Measurements from ENCODE around the gene CD274.
A peak's percentile ranks its signal among the peaks of the same experiment; 100 is the strongest.

The CD274 gene

DNA sequence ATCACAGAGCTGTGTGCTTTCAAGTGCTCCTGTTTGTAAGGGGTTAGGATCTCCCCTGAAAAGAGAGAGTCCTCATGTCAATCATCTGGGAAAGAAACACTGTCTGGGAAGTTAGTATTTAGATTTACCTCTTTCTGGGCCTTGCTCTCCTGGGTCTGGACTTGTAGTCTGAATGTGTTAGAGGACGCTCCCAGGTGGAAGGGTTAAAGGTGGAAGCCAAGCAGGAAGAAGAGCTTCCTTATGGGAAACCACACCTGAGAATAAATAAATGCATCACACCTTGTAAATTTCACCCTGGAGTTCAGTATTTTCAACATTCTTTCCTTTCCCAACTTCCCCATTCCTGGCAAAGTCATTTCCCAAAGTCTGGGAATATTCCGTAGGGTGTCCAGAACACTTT, 13.9 kb upstream of the CD274 start:
- Histone ChIP-seq H3K4me3 (ENCODE audit: low read depth in 1 of 2, low read length in 2 of 2) (peak overlapping the region in 1 of 2 experiments; percentile 71; a peak in 3 of 4 replicates), H3K4me2 (ENCODE audit: insufficient read depth, low read length) (peak overlapping the region; percentile 91), H3K9ac (ENCODE audit: low read depth, low read length) (peak overlapping the region; percentile 77; the same call in 1 of the 2 replicates), H3K79me2 (ENCODE audit: insufficient read depth, low read length) (peaks cover 8% of the 10 kb centered on the region), H3K9me3 (ENCODE audit: insufficient read depth, low read length, severe bottlenecking) (peaks cover 5% of the 10 kb centered on the region), H3K4me1 (ENCODE audit: insufficient read depth, low read length) (peaks cover 26% of the 10 kb centered on the region), H2AFZ (ENCODE audit: low read depth, low read length) (no peak overlapping the region), H3K27me3 (ENCODE audit: insufficient read depth, low read length, poor library complexity) (no peaks in the 10 kb centered on the region), H3K36me3 (ENCODE audit: insufficient read depth, low read length) (peaks cover 20% of the 10 kb centered on the region), H3K27ac (ENCODE audit: low read length) (no peak overlapping the region), H4K20me1 (ENCODE audit: insufficient read depth, low read length) (no peaks in the 10 kb centered on the region)
- no peak for TF ChIP-seq EZH2 (IDR thresholded peaks at IDR 0.05; ENCODE audit: borderline replicate concordance, low read depth, low read length, severe bottlenecking)
- TF ChIP-seq, protein P1, sequence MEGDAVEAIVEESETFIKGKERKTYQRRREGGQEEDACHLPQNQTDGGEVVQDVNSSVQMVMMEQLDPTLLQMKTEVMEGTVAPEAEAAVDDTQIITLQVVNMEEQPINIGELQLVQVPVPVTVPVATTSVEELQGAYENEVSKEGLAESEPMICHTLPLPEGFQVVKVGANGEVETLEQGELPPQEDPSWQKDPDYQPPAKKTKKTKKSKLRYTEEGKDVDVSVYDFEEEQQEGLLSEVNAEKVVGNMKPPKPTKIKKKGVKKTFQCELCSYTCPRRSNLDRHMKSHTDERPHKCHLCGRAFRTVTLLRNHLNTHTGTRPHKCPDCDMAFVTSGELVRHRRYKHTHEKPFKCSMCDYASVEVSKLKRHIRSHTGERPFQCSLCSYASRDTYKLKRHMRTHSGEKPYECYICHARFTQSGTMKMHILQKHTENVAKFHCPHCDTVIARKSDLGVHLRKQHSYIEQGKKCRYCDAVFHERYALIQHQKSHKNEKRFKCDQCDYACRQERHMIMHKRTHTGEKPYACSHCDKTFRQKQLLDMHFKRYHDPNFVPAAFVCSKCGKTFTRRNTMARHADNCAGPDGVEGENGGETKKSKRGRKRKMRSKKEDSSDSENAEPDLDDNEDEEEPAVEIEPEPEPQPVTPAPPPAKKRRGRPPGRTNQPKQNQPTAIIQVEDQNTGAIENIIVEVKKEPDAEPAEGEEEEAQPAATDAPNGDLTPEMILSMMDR (IDR thresholded peaks at IDR 0.05; ENCODE audit: borderline replicate concordance, extremely low read depth, low read length, poor library complexity, severe bottlenecking) = no peak
- DNase-seq (no peak), ATAC-seq (ENCODE audit: insufficient read depth, low read depth) (no peak)

DNA sequence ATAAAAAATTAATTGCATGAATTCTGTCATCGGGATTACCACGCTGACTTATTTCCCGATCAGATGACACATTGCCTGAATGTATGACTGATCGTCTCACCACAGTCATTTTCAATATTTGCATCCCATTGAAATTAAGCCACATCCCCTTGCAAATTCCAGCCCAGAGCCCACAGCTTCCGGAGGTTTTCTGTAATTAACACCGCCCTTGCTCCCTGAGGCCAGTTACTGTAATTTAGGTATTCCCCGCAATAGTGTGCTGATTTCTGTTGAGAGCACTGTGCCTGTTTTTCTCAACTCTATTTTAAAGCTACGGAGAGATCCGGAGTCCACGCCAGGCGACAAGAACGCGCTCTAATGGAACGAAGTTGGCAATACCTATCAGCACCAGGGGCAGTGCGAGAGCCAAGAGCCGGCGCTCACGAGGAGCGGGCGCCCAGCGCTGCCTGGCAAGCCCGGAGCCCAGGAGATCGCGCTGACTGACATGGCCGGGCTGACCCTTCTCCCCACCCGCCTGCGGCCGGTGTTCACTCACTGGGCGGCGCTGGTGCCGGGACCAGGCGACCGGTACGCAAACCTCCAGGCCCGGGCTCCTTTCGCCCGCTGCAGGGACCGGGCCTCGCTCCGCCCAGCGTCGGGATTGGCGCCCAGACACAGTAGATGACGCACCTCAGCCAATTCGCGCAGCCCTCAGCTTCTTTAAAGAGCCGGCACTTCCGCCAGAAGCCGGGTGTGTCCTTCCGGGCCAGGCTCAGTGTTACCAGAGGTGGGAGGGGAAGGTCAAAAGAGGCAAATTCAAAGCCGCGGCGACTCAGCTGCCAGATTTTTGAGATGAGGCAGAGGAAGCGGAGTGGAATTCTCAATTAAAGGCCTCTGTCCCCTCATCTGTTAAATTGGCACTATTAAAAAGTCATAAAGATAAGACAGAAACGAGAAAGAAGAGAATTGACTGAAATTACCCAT, 12.8 kb upstream of the CD274 start, which contains the start of gene PLGRKT:
TSS of gene PLGRKT (minus strand) at position 672 of the 963 bp plus-strand sequence. CDS start 5,948 bp downstream, outside the sequence.
- Histone ChIP-seq H4K20me1 (ENCODE audit: insufficient read depth, low read length) (no peaks in the 10 kb centered on the region), H3K27ac (ENCODE audit: low read length) (peak within 1 kb of the TSS; percentile 78), H3K27me3 (ENCODE audit: insufficient read depth, low read length, poor library complexity) (no peaks in the 10 kb centered on the region), H3K4me2 (ENCODE audit: insufficient read depth, low read length) (peak within 1 kb of the TSS; percentile 91), H3K4me3 (ENCODE audit: low read depth in 1 of 2, low read length in 2 of 2) (peak within 1 kb of the TSS; percentile 60 to 71), H3K9ac (ENCODE audit: low read depth, low read length) (peak within 1 kb of the TSS; percentile 77), H3K4me1 (ENCODE audit: insufficient read depth, low read length) (peaks cover 26% of the 10 kb centered on the region), H2AFZ (ENCODE audit: low read depth, low read length) (peak within 1 kb of the TSS; percentile 91), H3K79me2 (ENCODE audit: insufficient read depth, low read length) (peaks cover 8% of the 10 kb centered on the region), H3K36me3 (ENCODE audit: insufficient read depth, low read length) (peaks cover 20% of the 10 kb centered on the region), H3K9me3 (ENCODE audit: insufficient read depth, low read length, severe bottlenecking) (peaks cover 5% of the 10 kb centered on the region)
- no peak for TF ChIP-seq EZH2 (IDR thresholded peaks at IDR 0.05; ENCODE audit: borderline replicate concordance, low read depth, low read length, severe bottlenecking)
- TF ChIP-seq, protein P1 (IDR thresholded peaks at IDR 0.05; ENCODE audit: borderline replicate concordance, extremely low read depth, low read length, poor library complexity, severe bottlenecking) = peak; percentile 29
- ATAC-seq (ENCODE audit: insufficient read depth, low read depth) (peak; percentile 98), DNase-seq (peak; percentile 91)

DNA sequence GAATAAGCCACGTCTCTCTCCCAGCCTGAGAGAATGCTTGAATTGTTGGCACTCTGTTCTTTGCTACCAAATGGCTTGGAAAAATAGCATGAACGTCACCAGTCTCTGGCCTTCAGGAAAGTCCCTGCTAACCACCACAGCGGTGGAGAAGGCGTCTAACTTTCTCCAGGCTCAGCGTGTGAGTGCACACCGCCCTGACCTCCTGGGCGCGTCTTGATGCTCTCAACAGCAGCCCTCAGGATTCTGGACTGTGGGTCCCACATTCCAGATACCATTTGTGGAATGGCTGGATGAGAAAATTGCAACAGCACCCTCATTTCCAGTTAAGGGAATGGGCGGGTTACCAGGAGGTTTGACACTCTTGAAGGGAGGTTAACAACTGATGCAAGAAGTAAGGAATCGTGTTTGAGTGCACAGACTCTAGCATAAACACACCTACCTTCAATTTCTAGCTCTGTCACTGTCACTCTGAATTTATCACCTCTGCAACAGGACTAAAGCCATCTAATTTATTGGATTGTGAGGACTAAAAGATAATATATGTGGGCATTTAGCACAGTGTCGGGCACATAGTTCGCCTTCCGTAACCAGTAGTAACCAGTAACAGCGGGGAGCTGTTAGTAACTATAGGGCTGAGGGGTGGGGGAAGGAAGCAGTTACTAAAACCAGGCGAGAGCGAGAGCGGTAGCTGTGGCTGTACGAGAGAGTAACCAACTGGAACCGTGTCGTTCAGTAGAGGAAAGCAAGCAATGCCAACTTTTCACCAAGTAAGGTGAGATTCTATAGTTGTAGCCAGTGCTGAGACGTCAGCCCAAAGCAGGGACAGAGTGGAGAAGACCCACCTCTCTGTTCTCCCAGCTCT, 11.8 kb upstream of the CD274 start:
- Histone ChIP-seq H3K4me2 (ENCODE audit: insufficient read depth, low read length) (peak overlapping the region; percentile 91), H3K4me1 (ENCODE audit: insufficient read depth, low read length) (peaks cover 26% of the 10 kb centered on the region), H2AFZ (ENCODE audit: low read depth, low read length) (peak overlapping the region; percentile 91), H3K27ac (ENCODE audit: low read length) (peak overlapping the region; percentile 66), H4K20me1 (ENCODE audit: insufficient read depth, low read length) (no peaks in the 10 kb centered on the region), H3K4me3 (ENCODE audit: low read depth in 1 of 2, low read length in 2 of 2) (peak overlapping the region; percentile 60 to 71), H3K27me3 (ENCODE audit: insufficient read depth, low read length, poor library complexity) (no peaks in the 10 kb centered on the region), H3K9me3 (ENCODE audit: insufficient read depth, low read length, severe bottlenecking) (peaks cover 5% of the 10 kb centered on the region), H3K36me3 (ENCODE audit: insufficient read depth, low read length) (peaks cover 17% of the 10 kb centered on the region), H3K79me2 (ENCODE audit: insufficient read depth, low read length) (peaks cover 8% of the 10 kb centered on the region), H3K9ac (ENCODE audit: low read depth, low read length) (peak overlapping the region; percentile 77)
- no peak for ATAC-seq (ENCODE audit: insufficient read depth, low read depth)
- DNase-seq = no peak
- TF ChIP-seq, protein P1 (IDR thresholded peaks at IDR 0.05; ENCODE audit: borderline replicate concordance, extremely low read depth, low read length, poor library complexity, severe bottlenecking) = no peak
- TF ChIP-seq EZH2 (IDR thresholded peaks at IDR 0.05; ENCODE audit: borderline replicate concordance, low read depth, low read length, severe bottlenecking) = no peak

All from DND-41 (cell line).